HepG2 (cell line): ENCODE measurements around the gene HAUS1. TPM values are rescaled to one million over a fixed set of nuclear protein-coding genes. Genes with fewer than 3 reads are reported as not detected.

Experiments used
- BORCS8-MEF2B ChIP-seq: sonication (generic); formaldehyde crosslinking; IDR thresholded peaks from 2 replicates; pipeline ENCODE4 v1.8.0; 2022; ENCODE audit warnings: mild to moderate bottlenecking, missing genetic modification reagents
- DMTF1 ChIP-seq: sonication (generic); formaldehyde crosslinking; IDR thresholded peaks from 2 replicates; pipeline ENCODE4 v1.4.0; 2020; ENCODE audit warnings: mild to moderate bottlenecking, missing genetic modification reagents
- GABPB1 ChIP-seq: IDR thresholded peaks from 2 replicates; pipeline ENCODE4 v1.6.1; 2016; ENCODE audit warnings: mild to moderate bottlenecking, missing genetic modification reagents, moderate library complexity, missing compliant biosample characterization
- GTF2F1 ChIP-seq: fragments of 150-350 bp; IDR thresholded peaks from 2 replicates; pipeline ENCODE4 v1.6.1; 2014; ENCODE audit warnings: low read length
- HNRNPK ChIP-seq: fragments of 200-400 bp; formaldehyde crosslinking; IDR thresholded peaks from 2 replicates; pipeline ENCODE4 v1.6.1; 2018; ENCODE audit warnings: low read length, low read depth, moderate library complexity, mild to moderate bottlenecking; ENCODE audit not compliant: poor library complexity, severe bottlenecking
- HNRNPUL1 ChIP-seq: fragments of 200-400 bp; formaldehyde crosslinking; IDR thresholded peaks from 2 replicates; pipeline ENCODE4 v1.6.1; 2017; ENCODE audit warnings: low read depth, mild to moderate bottlenecking, low read length, moderate library complexity
- MATR3 ChIP-seq: sonication (generic); formaldehyde crosslinking; IDR thresholded peaks from 2 replicates; pipeline ENCODE4 v1.4.0; 2020; ENCODE audit warnings: missing genetic modification reagents
- SALL2 ChIP-seq: sonication (generic); formaldehyde crosslinking; IDR thresholded peaks from 2 replicates; pipeline ENCODE4 v1.8.1; 2023; ENCODE audit warnings: mild to moderate bottlenecking, missing genetic modification reagents, inconsistent platforms
- SETDB1 ChIP-seq: sonication (generic); formaldehyde crosslinking; IDR thresholded peaks from 2 replicates; pipeline ENCODE4 v1.5.1; 2020; ENCODE audit warnings: missing genetic modification reagents, mild to moderate bottlenecking, borderline replicate concordance
- SIN3A ChIP-seq: IDR thresholded peaks from 2 replicates; pipeline ENCODE4 v1.6.1; 2011; ENCODE audit warnings: low read depth, mild to moderate bottlenecking, control low read depth, low read length, borderline replicate concordance
- TBL1XR1 ChIP-seq: fragments of 150-350 bp; IDR thresholded peaks from 2 replicates; pipeline ENCODE4 v1.6.1; 2014; ENCODE audit warnings: borderline replicate concordance, low read length; ENCODE audit not compliant: partially characterized antibody
- XRCC5 ChIP-seq: fragments of 200-400 bp; formaldehyde crosslinking; optimal IDR thresholded peaks from 2 replicates; pipeline ENCODE3; 2017; ENCODE audit warnings: mild to moderate bottlenecking, low read length
- ZBTB7A ChIP-seq: sonication (generic); formaldehyde crosslinking; IDR thresholded peaks from 2 replicates; pipeline ENCODE4 v1.8.0; 2022; ENCODE audit warnings: mild to moderate bottlenecking, missing genetic modification reagents
- ZNF350 ChIP-seq: sonication (generic); formaldehyde crosslinking; IDR thresholded peaks from 2 replicates; pipeline ENCODE4 v1.4.0; 2020; ENCODE audit warnings: mild to moderate bottlenecking, low read depth, missing genetic modification reagents, borderline replicate concordance
- ZNF619 ChIP-seq: sonication (generic); formaldehyde crosslinking; IDR thresholded peaks from 2 replicates; pipeline ENCODE4 v1.4.0; 2020; ENCODE audit warnings: mild to moderate bottlenecking, missing genetic modification reagents
- ZNF850 ChIP-seq: sonication (generic); formaldehyde crosslinking; conservative IDR thresholded peaks from 2 replicates; pipeline ENCODE4 v1.9.0; 2021; ENCODE audit warnings: mild to moderate bottlenecking, missing genetic modification reagents
- polyA plus RNA-seq, 8 experiments: library from polyadenylated mRNA; depleted of rRNA in 3 of 8; stranded (reverse) in 7 of 8; unstranded in 1 of 8; fragments of >200 nt; fragmentation: Illumina TruSeq in 4 of 8; extraction: Trizol in 4 of 8; gene quantifications; 2 replicates each; pipeline versions ENCODE4 v1.2.1 to v1.2.3, GENCODE V29; 2011 to 2016; ENCODE audit warnings: low read depth in 4 of 8, missing spikeins in 1 of 8, mixed read lengths in 1 of 8; ENCODE audit not compliant: insufficient read depth in 1 of 8
- total RNA-seq, 5 experiments: library from RNA; depleted of rRNA; stranded (reverse); fragments of >200 nt; fragmentation: Illumina TruSeq; extraction: Trizol; gene quantifications; 2 replicates each; pipeline ENCODE4 v1.2.3, GENCODE V29; 2016; ENCODE audit warnings: low read depth in 1 of 5
- TF ChIP-seq, protein P1 (sequence below): sonication (generic); formaldehyde crosslinking; IDR thresholded peaks from 2 replicates; pipeline ENCODE4 v1.5.1; 2020; ENCODE audit warnings: mild to moderate bottlenecking, missing genetic modification reagents, borderline replicate concordance
- TF ChIP-seq, protein P2 (sequence below): IDR thresholded peaks from 2 replicates; pipeline ENCODE4 v1.6.1; 2018; ENCODE audit warnings: missing genetic modification reagents
- TF ChIP-seq, protein P3 (sequence below): sonication (generic); formaldehyde crosslinking; IDR thresholded peaks from 2 replicates; pipeline ENCODE4 v1.8.0; 2022; ENCODE audit warnings: mild to moderate bottlenecking, missing genetic modification reagents, borderline replicate concordance

The HAUS1 gene
- total and polyA plus RNA-seq, 2 of the 13 experiments (the other 11 are each of a cell fraction or from before 2014, with no cell fraction given) = 20.6 to 59.2 TPM

DNA sequence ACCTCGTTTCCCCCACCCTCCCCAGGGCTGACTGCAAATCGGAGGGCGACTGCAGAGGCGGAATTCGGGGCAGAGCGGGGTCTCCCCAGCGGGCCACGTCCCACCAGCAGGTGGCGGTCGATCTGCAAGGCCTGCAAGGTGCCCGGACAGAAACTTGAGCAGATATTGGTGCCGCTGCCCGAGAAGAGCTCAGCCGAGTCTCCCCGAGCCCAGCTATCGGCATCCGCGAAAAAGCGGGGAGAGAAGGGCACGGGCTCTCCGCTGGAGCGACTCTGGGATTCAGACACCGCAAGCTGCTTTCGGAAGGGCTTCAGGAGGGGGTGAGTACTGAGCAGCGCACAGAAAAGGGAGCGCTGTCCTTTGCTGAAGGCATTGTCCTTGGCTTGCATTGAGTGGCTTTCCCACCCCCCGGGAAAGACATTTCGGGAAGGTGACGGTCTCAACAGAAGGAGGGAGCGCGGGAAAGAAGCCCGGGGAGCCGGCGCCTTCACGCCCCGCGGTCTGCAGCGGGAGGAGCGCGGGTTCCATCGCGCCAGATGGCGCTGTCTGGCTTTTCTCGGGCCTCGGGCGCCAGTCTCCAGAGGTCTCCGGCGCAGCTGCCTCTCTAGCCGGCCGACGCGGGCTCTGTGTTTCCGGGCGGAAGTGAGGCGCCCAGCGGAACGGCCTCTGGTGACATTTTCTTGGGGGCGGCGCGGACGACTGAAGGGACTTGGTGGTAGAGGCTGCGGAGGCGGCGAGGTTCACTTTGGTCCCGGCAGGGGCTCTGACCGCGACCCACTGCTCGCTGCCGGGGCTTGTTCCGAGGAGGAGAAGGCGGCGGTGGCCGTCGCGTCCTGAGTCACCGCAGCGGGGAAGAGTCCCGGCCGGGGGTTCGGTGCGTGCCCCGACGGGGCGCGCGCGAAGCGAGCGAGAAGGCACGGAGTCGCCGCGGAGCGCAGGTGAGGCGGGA lies 69.5 kb downstream of the HAUS1 start (continued):
- TF ChIP-seq, protein P1, sequence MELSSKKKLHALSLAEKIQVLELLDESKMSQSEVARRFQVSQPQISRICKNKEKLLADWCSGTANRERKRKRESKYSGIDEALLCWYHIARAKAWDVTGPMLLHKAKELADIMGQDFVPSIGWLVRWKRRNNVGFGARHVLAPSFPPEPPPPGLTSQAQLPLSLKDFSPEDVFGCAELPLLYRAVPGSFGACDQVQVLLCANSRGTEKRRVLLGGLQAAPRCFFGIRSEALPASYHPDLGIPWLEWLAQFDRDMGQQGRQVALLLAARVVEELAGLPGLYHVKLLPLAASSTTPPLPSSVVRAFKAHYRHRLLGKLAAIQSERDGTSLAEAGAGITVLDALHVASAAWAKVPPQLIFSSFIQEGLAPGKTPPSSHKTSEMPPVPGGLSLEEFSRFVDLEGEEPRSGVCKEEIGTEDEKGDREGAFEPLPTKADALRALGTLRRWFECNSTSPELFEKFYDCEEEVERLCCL (CRISPR knock-in tag) = no peak
- TF ChIP-seq MATR3 (CRISPR knock-in tag) (no peak), HNRNPK (no peak), ZNF850 (CRISPR knock-in tag) (no peak), SALL2 (CRISPR knock-in tag) (0 out of 2 replicates have a peak, but pooled peaks have one; percentile 53), TBL1XR1 (peak; percentile 21), ZBTB7A (CRISPR knock-in tag) (peak; percentile 74; the same call in 1 of the 2 replicates), HNRNPUL1 (peak; percentile 85), SIN3A (peak; percentile 85; the same call in 1 of the 2 replicates), SETDB1 (no peak; the same call in 1 of the 2 replicates), ZNF350 (peak; percentile 55; the same call in 1 of the 2 replicates), BORCS8-MEF2B (CRISPR knock-in tag) (no peak), GTF2F1 (no peak), XRCC5 (peak; percentile 88), ZNF619 (peak; percentile 58; the same call in 1 of the 2 replicates), GABPB1 (CRISPR knock-in tag) (peak; percentile 98), DMTF1 (CRISPR knock-in tag) (no peak)
- TF ChIP-seq, protein P2, sequence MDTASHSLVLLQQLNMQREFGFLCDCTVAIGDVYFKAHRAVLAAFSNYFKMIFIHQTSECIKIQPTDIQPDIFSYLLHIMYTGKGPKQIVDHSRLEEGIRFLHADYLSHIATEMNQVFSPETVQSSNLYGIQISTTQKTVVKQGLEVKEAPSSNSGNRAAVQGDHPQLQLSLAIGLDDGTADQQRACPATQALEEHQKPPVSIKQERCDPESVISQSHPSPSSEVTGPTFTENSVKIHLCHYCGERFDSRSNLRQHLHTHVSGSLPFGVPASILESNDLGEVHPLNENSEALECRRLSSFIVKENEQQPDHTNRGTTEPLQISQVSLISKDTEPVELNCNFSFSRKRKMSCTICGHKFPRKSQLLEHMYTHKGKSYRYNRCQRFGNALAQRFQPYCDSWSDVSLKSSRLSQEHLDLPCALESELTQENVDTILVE (CRISPR knock-in tag) = peak; percentile 55; the same call in 1 of the 2 replicates
- TF ChIP-seq, protein P3, sequence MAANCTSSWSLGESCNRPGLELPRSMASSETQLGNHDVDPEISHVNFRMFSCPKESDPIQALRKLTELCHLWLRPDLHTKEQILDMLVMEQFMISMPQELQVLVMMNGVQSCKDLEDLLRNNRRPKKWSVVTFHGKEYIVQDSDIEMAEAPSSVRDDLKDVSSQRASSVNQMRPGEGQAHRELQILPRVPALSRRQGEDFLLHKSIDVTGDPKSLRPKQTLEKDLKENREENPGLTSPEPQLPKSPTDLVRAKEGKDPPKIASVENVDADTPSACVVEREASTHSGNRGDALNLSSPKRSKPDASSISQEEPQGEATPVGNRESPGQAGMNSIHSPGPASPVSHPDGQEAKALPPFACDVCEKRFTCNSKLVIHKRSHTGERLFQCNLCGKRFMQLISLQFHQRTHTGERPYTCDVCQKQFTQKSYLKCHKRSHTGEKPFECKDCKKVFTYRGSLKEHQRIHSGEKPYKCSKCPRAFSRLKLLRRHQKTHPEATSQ (CRISPR knock-in tag) = peak; percentile 7; the same call in 1 of the 2 replicates
